ENCODE measurements around the gene TBXA2R. TPM values are rescaled to one million over a fixed set of nuclear protein-coding genes. Genes with fewer than 3 reads are reported as not detected.

TBXA2R gene
- total and polyA plus RNA-seq, 3 experiments from 2014 or later, result 1.5 to 7.6 (median 2.4) TPM

DNA sequence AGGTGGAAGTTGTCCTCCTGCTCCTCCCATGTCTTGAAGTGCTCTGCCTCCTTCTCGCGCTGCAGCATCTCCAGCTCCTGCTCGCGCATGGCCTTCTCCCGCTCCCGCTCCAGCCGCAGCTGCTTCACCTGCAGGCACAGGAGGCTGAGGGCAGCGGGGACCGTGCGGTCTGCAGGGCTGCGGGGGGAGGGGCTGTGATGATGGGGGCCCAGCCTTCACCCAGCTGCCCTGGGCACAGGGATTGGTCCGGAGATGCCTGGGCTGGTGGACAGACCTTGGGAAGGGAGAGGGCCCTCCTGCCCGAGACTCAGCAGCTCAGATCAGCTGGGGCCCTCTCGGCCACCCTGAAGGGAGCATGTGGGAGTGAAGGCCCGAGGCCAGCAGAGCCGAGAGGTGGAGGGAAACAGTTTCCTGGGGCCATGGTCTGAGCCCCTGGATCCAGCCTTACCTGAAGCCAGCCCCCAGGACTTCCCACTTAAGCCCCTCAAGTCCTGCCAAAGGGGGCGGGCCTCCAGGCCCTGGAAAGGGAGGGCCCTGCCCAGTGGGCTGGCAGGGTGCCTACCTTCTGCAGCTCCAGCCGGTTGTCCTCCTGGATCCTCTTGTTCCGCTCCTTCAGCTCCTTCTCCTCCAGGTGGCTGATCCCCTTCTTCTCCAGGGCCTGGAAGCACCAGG lies 13.6 kb upstream of the TBXA2R start:
- H3K36me3 ChIP-seq (ENCODE audit: insufficient read depth, low read length), result no peaks in the 10 kb centered on the region
- no peak overlapping the region for H3K4me3 Mint-ChIP-seq
- H3K27me3 Mint-ChIP-seq, result no peaks in the 10 kb centered on the region
- H3K4me3 ChIP-seq (ENCODE audit: low read length), result no peak overlapping the region
- no peaks in the 10 kb centered on the region for H3K9me3 Mint-ChIP-seq
- H3K27ac ChIP-seq (ENCODE audit: low read depth, low read length), result no peak overlapping the region
- H3K27ac Mint-ChIP-seq, result no peak overlapping the region
- no peaks in the 10 kb centered on the region for H3K27me3 ChIP-seq (ENCODE audit: insufficient read depth, low read length, poor library complexity, severe bottlenecking)
- H3K9me3 ChIP-seq (ENCODE audit: low read length), result no peaks in the 10 kb centered on the region
- CTCF ChIA-PET, result no interaction called here
- peaks cover 11% of the 10 kb centered on the region for H3K4me1 ChIP-seq (ENCODE audit: insufficient read depth, low read length)
- H3K4me1 Mint-ChIP-seq, result peaks cover 18 to 19% (median 18%) of the 10 kb centered on the region in 3 donors
- POLR2A ChIA-PET, result no interaction called here
- no peak for DNase-seq
- peaks cover 0 to 55% (median 4%) of the 10 kb centered on the region in 3 donors for H3K36me3 Mint-ChIP-seq

DNA sequence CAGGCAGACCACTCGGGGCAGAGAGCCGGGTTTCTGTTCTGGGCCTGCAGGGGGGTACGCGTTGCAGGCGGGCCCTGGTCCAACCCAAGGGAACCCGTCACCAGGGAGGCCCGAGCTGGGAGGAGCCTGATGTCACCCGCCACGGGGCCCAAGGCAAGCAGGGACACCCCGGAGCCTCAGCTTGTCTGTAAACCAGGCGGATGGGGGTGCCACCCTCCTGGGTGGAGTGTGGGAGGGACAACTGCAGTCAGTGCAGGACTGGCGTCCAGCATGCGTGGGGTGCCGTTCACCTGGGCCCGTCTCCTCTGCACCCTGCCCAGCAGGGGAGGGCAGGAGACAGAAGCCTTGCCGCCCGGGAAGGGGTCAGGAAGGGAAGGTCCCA lies 12.9 kb upstream of the TBXA2R start:
- Histone ChIP-seq H3K4me1 (ENCODE audit: insufficient read depth, low read length) (peaks cover 5% of the 10 kb centered on the region), H3K27me3 (ENCODE audit: insufficient read depth, low read length, poor library complexity, severe bottlenecking) (no peaks in the 10 kb centered on the region), H3K9me3 (ENCODE audit: low read length) (no peaks in the 10 kb centered on the region), H3K36me3 (ENCODE audit: insufficient read depth, low read length) (no peaks in the 10 kb centered on the region), H3K4me3 (ENCODE audit: low read length) (no peak overlapping the region), H3K27ac (ENCODE audit: low read depth, low read length) (no peak overlapping the region)
- no peaks in the 10 kb centered on the region for H3K27me3 Mint-ChIP-seq
- no peak overlapping the region for H3K27ac Mint-ChIP-seq
- peaks cover 0 to 56% (median 4%) of the 10 kb centered on the region in 3 donors for H3K36me3 Mint-ChIP-seq
- H3K4me3 Mint-ChIP-seq, result no peak overlapping the region
- H3K4me1 Mint-ChIP-seq, result peaks cover 12 to 15% (median 13%) of the 10 kb centered on the region in 3 donors
- ChIA-PET CTCF (interaction anchor here (1.0 to 1.3 kb wide), 4 partner anchors 11 to 75 kb away, joined by 3 to 4 read pairs (median 4); partner anchors contain the start of gene GIPC3), POLR2A (no interaction called here)
- DNase-seq, result no peak
- H3K9me3 Mint-ChIP-seq, result no peaks in the 10 kb centered on the region

DNA sequence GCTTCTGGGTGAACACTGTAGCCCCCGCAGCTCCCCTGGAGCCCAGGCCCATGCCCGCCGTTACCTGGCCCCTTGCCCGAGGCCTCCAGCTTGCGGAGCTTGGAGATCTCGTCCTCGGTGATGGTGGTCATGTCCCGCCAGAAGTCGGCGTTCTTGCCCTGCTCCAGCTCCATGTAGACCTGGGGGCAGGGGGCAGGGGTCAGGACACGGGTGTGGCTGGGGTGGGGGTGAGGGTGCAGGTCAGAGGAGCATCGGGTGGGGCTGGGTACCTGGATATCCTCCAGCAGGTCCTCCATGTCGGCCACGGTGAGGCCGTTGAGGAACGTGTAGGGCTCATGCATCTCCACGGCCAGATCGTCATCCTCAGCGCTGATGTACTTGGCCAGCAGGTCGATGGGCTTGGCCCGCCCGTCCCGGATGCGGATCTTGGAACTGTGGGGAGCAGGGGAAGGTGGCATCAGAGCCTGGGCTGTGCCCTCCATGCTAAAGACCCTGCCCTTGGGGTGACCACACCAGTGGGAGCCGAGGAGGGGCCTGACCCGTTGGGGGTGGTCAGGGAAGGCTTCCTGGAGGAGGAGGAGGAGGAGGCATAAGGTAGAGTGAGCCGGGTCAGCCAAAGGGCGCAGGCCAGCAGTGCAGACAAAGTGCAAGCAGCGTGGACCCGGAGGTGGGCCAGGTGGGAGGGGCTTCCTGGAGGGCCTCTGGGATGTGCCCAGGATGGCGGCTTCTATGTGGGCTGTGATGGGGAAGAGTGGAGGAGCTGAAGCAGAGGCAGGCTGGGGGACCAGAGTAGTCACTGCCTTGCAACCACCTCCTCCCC lies 12.3 kb upstream of the TBXA2R start:
- POLR2A ChIA-PET, result no interaction called here

DNA sequence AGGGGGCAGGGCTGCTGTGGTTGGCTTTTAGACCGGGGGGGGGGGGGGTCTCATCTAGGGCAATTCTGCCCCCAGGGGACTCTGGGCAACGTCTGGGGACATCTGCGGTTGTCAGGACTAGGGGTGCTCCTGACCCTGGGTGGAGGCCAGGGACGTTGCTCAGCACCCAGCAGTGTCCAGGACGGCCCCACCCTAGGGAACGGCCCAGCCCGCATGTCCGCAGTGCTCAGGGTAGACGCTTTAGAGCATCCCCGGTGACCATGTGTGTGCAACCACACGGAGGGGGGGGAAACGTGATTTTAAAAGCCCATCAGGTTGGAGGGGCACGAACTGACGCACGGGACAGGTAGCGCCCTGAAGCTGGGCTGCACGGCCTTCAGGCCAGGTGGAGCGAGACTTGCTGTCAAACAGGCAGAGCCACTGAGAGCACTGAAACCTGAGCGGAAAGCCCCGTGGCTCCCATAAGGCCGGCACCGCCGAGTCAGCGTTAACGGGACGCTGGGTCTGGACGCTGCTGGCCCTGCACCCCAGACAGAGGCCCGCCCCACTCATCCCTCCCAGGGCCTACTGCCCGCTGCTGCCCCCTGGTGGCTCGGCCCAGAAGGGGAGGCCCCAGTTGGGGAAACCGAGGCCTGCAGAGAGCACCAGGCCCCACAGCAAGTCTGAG lies 11.6 kb upstream of the TBXA2R start:
- ChIA-PET CTCF (interaction anchor here (0.7 to 1.3 kb wide), 5 partner anchors 10 to 33 kb away, joined by 3 to 5 read pairs (median 3); partner anchors contain the start of gene GIPC3), POLR2A (no interaction called here)
- Mint-ChIP-seq H3K9me3 (no peaks in the 10 kb centered on the region), H3K4me1 (peaks cover 4 to 8% (median 7%) of the 10 kb centered on the region in 3 donors), H3K27me3 (no peaks in the 10 kb centered on the region), H3K27ac (no peak overlapping the region), H3K36me3 (peaks cover 0 to 52% (median 4%) of the 10 kb centered on the region in 3 donors), H3K4me3 (no peak overlapping the region)
- Histone ChIP-seq H3K36me3 (ENCODE audit: insufficient read depth, low read length) (no peaks in the 10 kb centered on the region), H3K9me3 (ENCODE audit: low read length) (no peaks in the 10 kb centered on the region), H3K4me3 (ENCODE audit: low read length) (no peak overlapping the region), H3K27ac (ENCODE audit: low read depth, low read length) (no peak overlapping the region), H3K4me1 (ENCODE audit: insufficient read depth, low read length) (peaks cover 5% of the 10 kb centered on the region), H3K27me3 (ENCODE audit: insufficient read depth, low read length, poor library complexity, severe bottlenecking) (no peaks in the 10 kb centered on the region)
- DNase-seq, result peak; percentile 23 to 66 (median 37)

More for the DNA sequence above, 12.3 kb upstream of the TBXA2R start:
- H3K4me1 Mint-ChIP-seq, result peaks cover 6 to 9% (median 7%) of the 10 kb centered on the region in 3 donors
- peaks cover 0 to 50% (median 4%) of the 10 kb centered on the region in 3 donors for H3K36me3 Mint-ChIP-seq
- DNase-seq, result no peak
- CTCF ChIA-PET, result interaction anchor here (0.7 to 1.3 kb wide), 8 partner anchors 10 to 74 kb away, joined by 3 to 5 read pairs (median 3); partner anchors contain the start of gene GIPC3
- H3K9me3 ChIP-seq (ENCODE audit: low read length), result no peaks in the 10 kb centered on the region
- no peak overlapping the region for H3K27ac Mint-ChIP-seq
- no peaks in the 10 kb centered on the region for H3K27me3 ChIP-seq (ENCODE audit: insufficient read depth, low read length, poor library complexity, severe bottlenecking)
- H3K9me3 Mint-ChIP-seq, result no peaks in the 10 kb centered on the region
- H3K4me3 Mint-ChIP-seq, result no peak overlapping the region
- H3K27me3 Mint-ChIP-seq, result no peaks in the 10 kb centered on the region
- H3K4me1 ChIP-seq (ENCODE audit: insufficient read depth, low read length), result peaks cover 5% of the 10 kb centered on the region
- H3K4me3 ChIP-seq (ENCODE audit: low read length), result no peak overlapping the region
- H3K27ac ChIP-seq (ENCODE audit: low read depth, low read length), result no peak overlapping the region
- H3K36me3 ChIP-seq (ENCODE audit: insufficient read depth, low read length), result no peaks in the 10 kb centered on the region

DNA sequence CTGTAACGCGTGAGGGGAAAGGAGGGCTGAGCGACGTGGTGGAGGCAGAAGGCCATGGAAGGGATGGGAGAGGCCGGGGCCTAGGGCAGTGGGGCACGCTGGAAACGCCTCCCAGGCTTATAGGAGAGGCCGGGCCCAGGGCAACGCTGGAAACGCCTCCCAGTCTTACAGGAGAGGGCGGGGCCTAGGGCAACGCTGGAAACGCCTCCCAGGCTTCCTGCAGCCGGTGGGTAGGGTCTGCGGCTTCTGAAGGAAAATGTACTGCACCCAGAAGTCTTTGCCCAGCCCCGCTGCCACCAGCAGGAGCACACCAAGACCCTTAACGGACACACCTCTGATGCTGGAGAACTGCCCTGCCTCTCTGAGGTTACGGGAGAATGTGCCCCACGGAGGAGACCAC lies 10.8 kb upstream of the TBXA2R start:
- CTCF ChIA-PET, result no interaction called here
- H3K9me3 Mint-ChIP-seq, result no peaks in the 10 kb centered on the region
- Histone ChIP-seq H3K27ac (ENCODE audit: low read depth, low read length) (no peak overlapping the region), H3K4me1 (ENCODE audit: insufficient read depth, low read length) (peaks cover 5% of the 10 kb centered on the region), H3K4me3 (ENCODE audit: low read length) (no peak overlapping the region), H3K36me3 (ENCODE audit: insufficient read depth, low read length) (no peaks in the 10 kb centered on the region), H3K9me3 (ENCODE audit: low read length) (no peaks in the 10 kb centered on the region), H3K27me3 (ENCODE audit: insufficient read depth, low read length, poor library complexity, severe bottlenecking) (no peaks in the 10 kb centered on the region)
- H3K4me3 Mint-ChIP-seq, result no peak overlapping the region
- peaks cover 0 to 49% (median 2%) of the 10 kb centered on the region in 3 donors for H3K36me3 Mint-ChIP-seq
- DNase-seq, result no peak
- peaks cover 0 to 6% (median 3%) of the 10 kb centered on the region in 3 donors for H3K4me1 Mint-ChIP-seq
- H3K27me3 Mint-ChIP-seq, result no peaks in the 10 kb centered on the region
- POLR2A ChIA-PET, result no interaction called here
- H3K27ac Mint-ChIP-seq, result no peak overlapping the region

DNA sequence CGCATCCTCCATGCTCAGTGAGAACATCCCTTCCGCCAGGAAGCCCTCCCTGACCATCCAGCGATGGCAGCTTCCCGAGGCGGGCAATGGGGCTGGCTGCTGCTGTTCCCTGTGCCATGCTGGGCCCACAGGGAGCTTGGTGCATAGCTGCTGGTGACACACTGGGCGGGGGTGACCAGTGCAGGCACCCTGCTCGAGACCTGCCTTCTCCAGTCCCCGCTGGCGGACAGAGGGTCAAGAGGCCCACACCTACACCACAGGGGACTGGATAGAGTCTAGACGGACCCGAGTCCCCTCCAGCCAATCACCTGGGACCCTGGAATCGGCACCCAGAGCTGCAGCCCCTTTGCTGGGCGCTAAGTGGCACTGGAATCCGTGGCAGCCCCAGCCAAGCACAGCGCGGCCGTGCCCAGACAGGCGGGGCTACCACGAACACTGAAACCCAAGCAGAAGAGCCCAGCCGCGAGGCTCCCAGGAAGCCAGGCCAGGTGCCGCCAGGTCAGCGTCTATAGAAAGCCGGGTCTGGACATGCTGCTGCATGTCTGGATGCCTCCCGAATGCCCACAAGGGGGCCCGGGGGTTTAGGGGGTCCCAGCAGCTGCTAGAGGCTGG lies 9.0 kb upstream of the TBXA2R start:
- H3K36me3 Mint-ChIP-seq, result peaks cover 0 to 39% (median 3%) of the 10 kb centered on the region in 3 donors
- no peaks in the 10 kb centered on the region for H3K36me3 ChIP-seq (ENCODE audit: insufficient read depth, low read length)

DNA sequence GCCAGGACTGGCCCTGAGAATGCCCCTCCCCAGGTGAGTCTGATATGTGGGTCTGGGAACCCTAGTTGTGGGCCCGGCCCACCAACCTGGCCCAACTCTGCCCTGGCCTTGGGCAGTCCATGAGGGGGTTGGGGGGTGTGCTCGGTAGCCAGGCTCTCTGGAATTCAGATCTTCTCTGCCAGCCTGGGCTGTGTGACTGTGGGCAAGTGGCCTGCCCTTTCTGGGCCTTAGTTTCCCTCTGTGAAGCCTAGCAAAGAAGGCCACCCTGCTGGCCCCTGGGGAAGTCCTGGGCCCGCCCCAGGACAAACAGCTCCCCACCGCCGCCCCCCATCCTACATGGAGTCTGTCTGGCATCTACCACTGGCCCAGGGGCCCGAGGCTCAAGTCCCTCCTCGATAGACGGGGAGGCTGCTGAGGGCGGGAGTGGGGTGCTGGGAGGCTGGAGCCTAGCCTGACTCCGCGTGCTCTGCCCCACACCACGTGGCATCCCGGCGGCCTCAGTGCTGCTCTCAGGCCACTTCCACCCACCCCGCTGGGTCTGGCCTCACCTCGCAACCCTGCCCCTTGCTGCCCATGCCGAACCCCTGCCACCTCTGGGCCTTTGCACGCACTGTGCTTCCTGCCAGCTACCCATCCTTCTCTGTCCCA lies 8.3 kb upstream of the TBXA2R start:
- Histone ChIP-seq H3K4me1 (ENCODE audit: insufficient read depth, low read length) (peaks cover 5% of the 10 kb centered on the region), H3K27me3 (ENCODE audit: insufficient read depth, low read length, poor library complexity, severe bottlenecking) (no peaks in the 10 kb centered on the region), H3K4me3 (ENCODE audit: low read length) (no peak overlapping the region), H3K9me3 (ENCODE audit: low read length) (no peaks in the 10 kb centered on the region), H3K27ac (ENCODE audit: low read depth, low read length) (no peak overlapping the region), H3K36me3 (ENCODE audit: insufficient read depth, low read length) (no peaks in the 10 kb centered on the region)
- Mint-ChIP-seq H3K36me3 (peaks cover 0 to 43% (median 3%) of the 10 kb centered on the region in 3 donors), H3K27me3 (no peaks in the 10 kb centered on the region), H3K9me3 (no peaks in the 10 kb centered on the region), H3K27ac (peak overlapping the region in 1 of 8 donors; percentile 41), H3K4me1 (peaks cover 0 to 6% (median 0%) of the 10 kb centered on the region in 3 donors), H3K4me3 (no peak overlapping the region)
- no peak for DNase-seq
- ChIA-PET CTCF (interaction anchor here (0.9 to 2.0 kb wide), 2 partner anchors 10 to 29 kb away, joined by 3 to 6 read pairs; no protein-coding TSS in a partner anchor), POLR2A (no interaction called here)

More for the DNA sequence above, 9.0 kb upstream of the TBXA2R start:
- Histone ChIP-seq H3K27me3 (ENCODE audit: insufficient read depth, low read length, poor library complexity, severe bottlenecking) (no peaks in the 10 kb centered on the region), H3K27ac (ENCODE audit: low read depth, low read length) (no peak overlapping the region), H3K4me3 (ENCODE audit: low read length) (no peak overlapping the region), H3K4me1 (ENCODE audit: insufficient read depth, low read length) (peaks cover 5% of the 10 kb centered on the region), H3K9me3 (ENCODE audit: low read length) (no peaks in the 10 kb centered on the region)
- Mint-ChIP-seq H3K9me3 (no peaks in the 10 kb centered on the region), H3K4me1 (peaks cover 0 to 6% (median 0%) of the 10 kb centered on the region in 3 donors), H3K4me3 (no peak overlapping the region), H3K27me3 (no peaks in the 10 kb centered on the region), H3K27ac (no peak overlapping the region)
- CTCF ChIA-PET, result interaction anchor here (0.9 to 2.0 kb wide), 2 partner anchors 11 to 29 kb away, joined by 3 to 6 read pairs; no protein-coding TSS in a partner anchor
- DNase-seq, result no peak
- POLR2A ChIA-PET, result no interaction called here
